HepG2 (cell line): ENCODE data around the gene PDP2. TPM values are rescaled to one million over a fixed set of nuclear protein-coding genes. Genes with fewer than 3 reads are reported as not detected.
A peak's percentile ranks its signal among the peaks of the same experiment; 100 is the strongest.

ENCODE experiments used
- ADNP ChIP-seq: sonication (generic); formaldehyde crosslinking; IDR thresholded peaks from 2 replicates; pipeline ENCODE4 v1.4.0; 2020; ENCODE audit warnings: missing genetic modification reagents
- CEBPB ChIP-seq: IDR thresholded peaks from 2 replicates; pipeline ENCODE4 v1.6.1; 2011; ENCODE audit warnings: low read depth, low read length, improper control_type of control experiment, borderline replicate concordance
- GMEB2 ChIP-seq: IDR thresholded peaks from 2 replicates; pipeline ENCODE4 v1.6.1; 2016; ENCODE audit warnings: missing biosample characterization, missing genetic modification reagents, low read depth
- KIAA2018 ChIP-seq: sonication (generic); formaldehyde crosslinking; IDR thresholded peaks from 2 replicates; pipeline ENCODE4 v1.5.0; 2020; ENCODE audit warnings: mild to moderate bottlenecking, missing genetic modification reagents, borderline replicate concordance
- MLLT10 ChIP-seq: sonication (generic); formaldehyde crosslinking; IDR thresholded peaks from 2 replicates; pipeline ENCODE4 v1.4.0; 2020; ENCODE audit warnings: missing genetic modification reagents
- PATZ1 ChIP-seq: sonication (generic); formaldehyde crosslinking; IDR thresholded peaks from 2 replicates; pipeline ENCODE4 v1.4.0; 2020; ENCODE audit warnings: missing genetic modification reagents
- PPARG ChIP-seq: conservative IDR thresholded peaks from 2 replicates; pipeline ENCODE4 v1.6.1; 2016; ENCODE audit warnings: missing biosample characterization, missing genetic modification reagents
- RFXAP ChIP-seq: sonication (generic); formaldehyde crosslinking; IDR thresholded peaks from 2 replicates; pipeline ENCODE4 v1.4.0; 2020; ENCODE audit warnings: missing genetic modification reagents, borderline replicate concordance
- SIX4 ChIP-seq: sonication (generic); formaldehyde crosslinking; IDR thresholded peaks from 2 replicates; pipeline ENCODE4 v1.4.0; 2020; ENCODE audit warnings: missing genetic modification reagents
- TBX2 ChIP-seq: sonication (generic); formaldehyde crosslinking; IDR thresholded peaks from 2 replicates; pipeline ENCODE4 v1.5.0; 2020; ENCODE audit warnings: missing genetic modification reagents, mild to moderate bottlenecking, borderline replicate concordance
- TIGD3 ChIP-seq: sonication (generic); formaldehyde crosslinking; IDR thresholded peaks from 2 replicates; pipeline ENCODE4 v1.5.1; 2020; ENCODE audit warnings: mild to moderate bottlenecking, missing genetic modification reagents, borderline replicate concordance
- YEATS2 ChIP-seq: sonication (generic); formaldehyde crosslinking; IDR thresholded peaks from 2 replicates; pipeline ENCODE4 v1.4.0; 2020; ENCODE audit warnings: missing genetic modification reagents, borderline replicate concordance
- ZNF550 ChIP-seq: sonication (generic); formaldehyde crosslinking; IDR thresholded peaks from 2 replicates; pipeline ENCODE4 v1.4.0; 2020; ENCODE audit warnings: mild to moderate bottlenecking, missing genetic modification reagents, borderline replicate concordance
- ZNF619 ChIP-seq: sonication (generic); formaldehyde crosslinking; IDR thresholded peaks from 2 replicates; pipeline ENCODE4 v1.4.0; 2020; ENCODE audit warnings: mild to moderate bottlenecking, missing genetic modification reagents
- ZNF772 ChIP-seq: sonication (generic); formaldehyde crosslinking; IDR thresholded peaks from 2 replicates; pipeline ENCODE4 v1.5.0; 2020; ENCODE audit warnings: mild to moderate bottlenecking, missing genetic modification reagents
- ZNF790 ChIP-seq: sonication (generic); formaldehyde crosslinking; IDR thresholded peaks from 2 replicates; pipeline ENCODE4 v1.8.0; 2022; ENCODE audit warnings: missing genetic modification reagents, mild to moderate bottlenecking, borderline replicate concordance
- polyA plus RNA-seq, 8 experiments: library from polyadenylated mRNA; depleted of rRNA in 3 of 8; stranded (reverse) in 7 of 8; unstranded in 1 of 8; fragments of >200 nt; fragmentation: Illumina TruSeq in 4 of 8; extraction: Trizol in 4 of 8; gene quantifications; 2 replicates each; pipeline versions ENCODE4 v1.2.1 to v1.2.3, GENCODE V29; 2011 to 2016; ENCODE audit warnings: low read depth in 4 of 8, missing spikeins in 1 of 8, mixed read lengths in 1 of 8; ENCODE audit not compliant: insufficient read depth in 1 of 8
- total RNA-seq, 5 experiments: library from RNA; depleted of rRNA; stranded (reverse); fragments of >200 nt; fragmentation: Illumina TruSeq; extraction: Trizol; gene quantifications; 2 replicates each; pipeline ENCODE4 v1.2.3, GENCODE V29; 2016; ENCODE audit warnings: low read depth in 1 of 5

Gene PDP2
- total and polyA plus RNA-seq, 2 of the 13 experiments (the other 11 are each of a cell fraction or from before 2014, with no cell fraction given), result 12.8 to 15.8 TPM

- TF ChIP-seq GMEB2 (CRISPR knock-in tag), result no peak
- TF ChIP-seq CEBPB, result no peak
- TF ChIP-seq RFXAP (CRISPR knock-in tag), result 0 out of 2 replicates have a peak, but pooled peaks have one; percentile 30
- no peak for TF ChIP-seq PPARG (CRISPR knock-in tag)
- TF ChIP-seq YEATS2, result peak; percentile 71; the same call in 1 of the 2 replicates
- no peak for TF ChIP-seq ADNP (CRISPR knock-in tag)
- TF ChIP-seq PATZ1 (CRISPR knock-in tag), result peak; percentile 77
- peak; percentile 96; the same call in 1 of the 2 replicates for TF ChIP-seq ZNF619 (CRISPR knock-in tag)
- peak; percentile 51 for TF ChIP-seq TBX2
- TF ChIP-seq TIGD3 (CRISPR knock-in tag), result no peak
- TF ChIP-seq ZNF550 (CRISPR knock-in tag), result no peak; the same call in 1 of the 2 replicates
- TF ChIP-seq KIAA2018 (CRISPR knock-in tag), result no peak
- TF ChIP-seq MLLT10, result peak; percentile 80; the same call in 1 of the 2 replicates
- TF ChIP-seq ZNF772 (CRISPR knock-in tag), result peak; percentile 87
- 0 out of 2 replicates have a peak, but pooled peaks have one; percentile 46 for TF ChIP-seq ZNF790
- TF ChIP-seq SIX4 (CRISPR knock-in tag), result peak; percentile 32; the same call in 1 of the 2 replicates
Observed at GRCh38 chr16:66935314-66936011, 55.1 kb downstream of the PDP2 start, which contains the start of gene CES2 (continued).
